Esophagus squamous epithelium (tissue), 4 donors: Measurements from ENCODE around the gene HEXIM2.
A peak's percentile ranks its signal among the peaks of the same experiment; 100 is the strongest.

Source experiments
- POLR2A ChIP-seq, 4 donors: fragments of 450-650 bp; IDR thresholded peaks; one replicate each; pipeline ENCODE4 v1.6.1; 2017; ENCODE audit warnings: antibody characterized with exemption in 4 of 4, mild to moderate bottlenecking in 4 of 4, moderate library complexity in 3 of 4
- TF ChIP-seq, protein P1 (sequence below), 6 experiments: fragments of 450-650 bp in 4 of 6; fragments of 200-600 bp in 2 of 6; sonication (generic) in 2 of 6; IDR thresholded peaks; one replicate each; pipeline ENCODE4 v1.5.1; 2016 to 2019; ENCODE audit warnings: antibody characterized with exemption in 6 of 6, mild to moderate bottlenecking in 4 of 6, moderate library complexity in 4 of 6

- no peak for TF ChIP-seq POLR2A (IDR thresholded peaks at IDR 0.05)
- TF ChIP-seq, protein P1, sequence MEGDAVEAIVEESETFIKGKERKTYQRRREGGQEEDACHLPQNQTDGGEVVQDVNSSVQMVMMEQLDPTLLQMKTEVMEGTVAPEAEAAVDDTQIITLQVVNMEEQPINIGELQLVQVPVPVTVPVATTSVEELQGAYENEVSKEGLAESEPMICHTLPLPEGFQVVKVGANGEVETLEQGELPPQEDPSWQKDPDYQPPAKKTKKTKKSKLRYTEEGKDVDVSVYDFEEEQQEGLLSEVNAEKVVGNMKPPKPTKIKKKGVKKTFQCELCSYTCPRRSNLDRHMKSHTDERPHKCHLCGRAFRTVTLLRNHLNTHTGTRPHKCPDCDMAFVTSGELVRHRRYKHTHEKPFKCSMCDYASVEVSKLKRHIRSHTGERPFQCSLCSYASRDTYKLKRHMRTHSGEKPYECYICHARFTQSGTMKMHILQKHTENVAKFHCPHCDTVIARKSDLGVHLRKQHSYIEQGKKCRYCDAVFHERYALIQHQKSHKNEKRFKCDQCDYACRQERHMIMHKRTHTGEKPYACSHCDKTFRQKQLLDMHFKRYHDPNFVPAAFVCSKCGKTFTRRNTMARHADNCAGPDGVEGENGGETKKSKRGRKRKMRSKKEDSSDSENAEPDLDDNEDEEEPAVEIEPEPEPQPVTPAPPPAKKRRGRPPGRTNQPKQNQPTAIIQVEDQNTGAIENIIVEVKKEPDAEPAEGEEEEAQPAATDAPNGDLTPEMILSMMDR (IDR thresholded peaks at IDR 0.05): peak in 2 of 6 experiments; percentile 11 to 17
Measured at GRCh38 chr17:45160447-45161287, 1.0 kb upstream of the HEXIM2 start.
